Measurements from ENCODE around the gene PSMA1. TPM values are rescaled to one million over a fixed set of nuclear protein-coding genes. Genes with fewer than 3 reads are reported as not detected.

Gene PSMA1
- total RNA-seq, 2 donors from 2014 or later = 171 to 214 TPM

DNA sequence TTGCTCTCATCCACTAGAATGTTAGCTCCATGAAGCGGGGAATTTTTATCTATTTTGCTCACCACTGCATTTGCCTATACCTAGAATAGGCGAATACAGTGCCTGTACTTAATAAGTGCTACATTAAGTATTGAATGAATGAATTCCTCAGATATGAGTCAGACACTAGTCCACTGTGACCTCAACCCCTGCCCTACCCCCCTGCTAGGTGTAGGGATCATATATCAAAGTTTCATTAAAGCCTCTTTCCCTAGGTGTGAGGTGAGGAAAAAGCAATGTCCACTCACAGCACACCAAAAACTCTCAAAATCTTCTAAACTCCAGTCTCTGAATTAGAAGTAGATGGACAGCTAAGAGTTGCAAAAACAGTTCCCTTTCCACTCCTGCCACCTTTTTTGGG is 9.8 kb upstream of the PSMA1 start:
- no peak overlapping the region for H3K9ac ChIP-seq (ENCODE audit: extremely low read depth, low read length, poor library complexity, severe bottlenecking)
- DNase-seq = no peak
- Mint-ChIP-seq H3K9me3 (no peaks in the 10 kb centered on the region), H3K27me3 (ENCODE audit: insufficient read depth) (no peaks in the 10 kb centered on the region), H3K4me3 (no peak overlapping the region), H3K36me3 (ENCODE audit: low read depth) (no peaks in the 10 kb centered on the region), H3K27ac (no peak overlapping the region), H3K4me1 (peaks cover 12% of the 10 kb centered on the region)
- H3K4me3 ChIP-seq (ENCODE audit: low read length) = no peak overlapping the region
- 85% methylated on average over 2 of the region's 2 CpGs; no CpG with 5 or more reads in 1 of the 2 experiments for WGBS, 2 experiments (ENCODE audit: insufficient coverage in 1 of 2, insufficient read length in 1 of 2)
- TF ChIP-seq CTCF (conservative IDR thresholded peaks at IDR 0.05) = no peak
- H3K27ac ChIP-seq (ENCODE audit: low read depth, low read length) = no peak overlapping the region
- H3K9me3 ChIP-seq (ENCODE audit: control insufficient read depth, low read length) = no peaks in the 10 kb centered on the region
- no peaks in the 10 kb centered on the region for H3K36me3 ChIP-seq (ENCODE audit: control insufficient read depth, insufficient read depth, low read length)
- H3K27me3 ChIP-seq (ENCODE audit: control insufficient read depth, insufficient read depth, low read length, poor library complexity, severe bottlenecking) = no peaks in the 10 kb centered on the region
- peaks cover 5% of the 10 kb centered on the region for H3K4me1 ChIP-seq (ENCODE audit: control insufficient read depth, insufficient read depth, low read length)

DNA sequence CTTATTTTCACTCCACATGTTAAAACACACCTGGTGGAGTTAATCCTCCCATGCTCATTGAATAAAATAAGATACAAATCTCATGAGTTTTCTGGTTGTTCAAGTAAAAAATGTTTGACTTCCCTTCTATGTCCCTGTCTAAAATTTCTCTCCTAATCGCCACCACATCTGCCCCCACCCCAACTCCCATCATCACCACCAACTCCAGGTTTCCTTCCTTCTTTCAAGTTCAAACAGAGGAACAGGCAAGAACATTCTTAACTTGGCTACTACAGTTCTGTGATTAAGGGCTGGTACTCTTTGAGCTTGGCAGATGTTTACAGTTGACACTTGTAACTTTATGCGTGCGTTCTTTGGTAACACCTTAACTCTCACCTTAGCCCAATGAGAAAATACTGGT is 9.1 kb upstream of the PSMA1 start:
- WGBS, 2 experiments (ENCODE audit: insufficient coverage in 1 of 2, insufficient read length in 1 of 2) = 79 to 95% methylated on average over 2 to 3 of the region's 3 CpGs
- Mint-ChIP-seq H3K27ac (no peak overlapping the region), H3K4me3 (no peak overlapping the region), H3K36me3 (ENCODE audit: low read depth) (no peaks in the 10 kb centered on the region), H3K27me3 (ENCODE audit: insufficient read depth) (no peaks in the 10 kb centered on the region), H3K4me1 (peaks cover 12% of the 10 kb centered on the region), H3K9me3 (no peaks in the 10 kb centered on the region)
- Histone ChIP-seq H3K9me3 (ENCODE audit: control insufficient read depth, low read length) (no peaks in the 10 kb centered on the region), H3K4me1 (ENCODE audit: control insufficient read depth, insufficient read depth, low read length) (peaks cover 5% of the 10 kb centered on the region), H3K27ac (ENCODE audit: low read depth, low read length) (no peak overlapping the region), H3K27me3 (ENCODE audit: control insufficient read depth, insufficient read depth, low read length, poor library complexity, severe bottlenecking) (no peaks in the 10 kb centered on the region), H3K9ac (ENCODE audit: extremely low read depth, low read length, poor library complexity, severe bottlenecking) (no peak overlapping the region), H3K4me3 (ENCODE audit: low read length) (no peak overlapping the region), H3K36me3 (ENCODE audit: control insufficient read depth, insufficient read depth, low read length) (no peaks in the 10 kb centered on the region)
- no peak for DNase-seq
- no peak for TF ChIP-seq CTCF (conservative IDR thresholded peaks at IDR 0.05)

- no peak for DNase-seq
- H3K4me3 Mint-ChIP-seq = no peak overlapping the region
- no peaks in the 10 kb centered on the region for H3K9me3 ChIP-seq (ENCODE audit: control insufficient read depth, low read length)
- no peaks in the 10 kb centered on the region for H3K27me3 Mint-ChIP-seq (ENCODE audit: insufficient read depth)
- no peak overlapping the region for H3K4me3 ChIP-seq (ENCODE audit: low read length)
- no peaks in the 10 kb centered on the region for H3K27me3 ChIP-seq (ENCODE audit: control insufficient read depth, insufficient read depth, low read length, poor library complexity, severe bottlenecking)
- H3K9me3 Mint-ChIP-seq = no peaks in the 10 kb centered on the region
- H3K36me3 ChIP-seq (ENCODE audit: control insufficient read depth, insufficient read depth, low read length) = peaks cover 8% of the 10 kb centered on the region
- no peak overlapping the region for H3K9ac ChIP-seq (ENCODE audit: extremely low read depth, low read length, poor library complexity, severe bottlenecking)
- H3K4me1 Mint-ChIP-seq = peaks cover 13% of the 10 kb centered on the region
- TF ChIP-seq CTCF (conservative IDR thresholded peaks at IDR 0.05) = no peak
- no peak overlapping the region for H3K27ac ChIP-seq (ENCODE audit: low read depth, low read length)
- 100% methylated on average over 1 of the region's 1 CpG; no CpG with 5 or more reads in 1 of the 2 experiments for WGBS, 2 experiments (ENCODE audit: insufficient coverage in 1 of 2, insufficient read length in 1 of 2)
- H3K36me3 Mint-ChIP-seq (ENCODE audit: low read depth) = peaks cover 6% of the 10 kb centered on the region
- no peak overlapping the region for H3K27ac Mint-ChIP-seq
- no peaks in the 10 kb centered on the region for H3K4me1 ChIP-seq (ENCODE audit: control insufficient read depth, insufficient read depth, low read length)
These were observed 2.6 kb upstream of the PSMA1 start for GRCh38 chr11:14522801-14523200.
